AG04450 (cell line): Measurements from ENCODE around the gene TRIM5. TPM values are rescaled to one million over a fixed set of nuclear protein-coding genes. Genes with fewer than 3 reads are reported as not detected.
A peak's percentile ranks its signal among the peaks of the same experiment; 100 is the strongest.
"Not testable (repeated sequence)": the region's sequence is repeated elsewhere in the genome, so short reads cannot be mapped to it uniquely, and the experiment has no call there.

Experiments
- CTCF ChIA-PET: fragments of 300-600, 350-600 bp; formaldehyde crosslinking; extraction: SDS; loops from one replicate; lab custom pipeline; 2022; ENCODE audit warnings: antibody characterized with exemption, inconsistent platforms; lab: Charles Lee
- POLR2A ChIA-PET: fragments of 350-600 bp; formaldehyde crosslinking; extraction: SDS; loops from one replicate; lab custom pipeline; 2021; ENCODE audit warnings: antibody characterized with exemption, inconsistent platforms; lab: Yijun Ruan, JAX
- DNase-seq: peaks from one replicate; pipeline ENCODE4 v3.0.0-alpha.2; 2011; ENCODE audit warnings: low read depth, low spot score
- H3K27ac ChIP-seq: one replicate; pipeline ENCODE4 v1.5.1; 2012; ENCODE audit warnings: low read depth, low read length, control low read depth
- H3K27me3 ChIP-seq: one replicate; pipeline ENCODE4 v1.6.0; 2012; ENCODE audit warnings: low read length; ENCODE audit not compliant: control insufficient read depth, insufficient read depth
- H3K4me3 ChIP-seq: 2 replicates; pipeline ENCODE4 v1.5.1; 2011; ENCODE audit warnings: mild to moderate bottlenecking, low read depth, low read length, control low read depth
- H3K9me3 ChIP-seq: 2 replicates; pipeline ENCODE4 v1.5.1; 2012; ENCODE audit warnings: low read length; ENCODE audit not compliant: control insufficient read depth, insufficient read depth
- polyA plus RNA-seq: library from polyadenylated mRNA; depleted of rRNA; stranded (reverse); fragments of >200 nt; gene quantifications from 2 replicates; pipeline ENCODE4 v1.2.3, GENCODE V29; 2011
- TF ChIP-seq, protein P1 (sequence below): IDR thresholded peaks from 2 replicates; pipeline ENCODE4 v1.5.1; 2011; ENCODE audit warnings: low read depth, low read length, control low read depth, inconsistent platforms

Gene TRIM5
- polyA plus RNA-seq, 1 experiment = 53.3 TPM

GRCh38 chr11:5684036-5684645, 733 bp downstream of the TRIM5 start:
- Histone ChIP-seq H3K27ac (peak overlapping the region; percentile 100), H3K27me3 (no peaks in the 10 kb centered on the region), H3K9me3 (peaks cover 3% of the 10 kb centered on the region; the same call in 1 of the 2 replicates), H3K4me3 (peak overlapping the region; percentile 62)
- ChIA-PET POLR2A (interaction anchor here (1.1 to 1.5 kb wide), 2 partner anchors 23 to 63 kb away, joined by 4 to 5 read pairs; no protein-coding TSS in a partner anchor), CTCF (interaction anchor here (0.9 to 2.9 kb wide), 16 partner anchors 9 to 679 kb away, joined by 3 to 14 read pairs (median 4); partner anchors contain the start of gene TRIM34)
- no peak for DNase-seq
- TF ChIP-seq, protein P1, sequence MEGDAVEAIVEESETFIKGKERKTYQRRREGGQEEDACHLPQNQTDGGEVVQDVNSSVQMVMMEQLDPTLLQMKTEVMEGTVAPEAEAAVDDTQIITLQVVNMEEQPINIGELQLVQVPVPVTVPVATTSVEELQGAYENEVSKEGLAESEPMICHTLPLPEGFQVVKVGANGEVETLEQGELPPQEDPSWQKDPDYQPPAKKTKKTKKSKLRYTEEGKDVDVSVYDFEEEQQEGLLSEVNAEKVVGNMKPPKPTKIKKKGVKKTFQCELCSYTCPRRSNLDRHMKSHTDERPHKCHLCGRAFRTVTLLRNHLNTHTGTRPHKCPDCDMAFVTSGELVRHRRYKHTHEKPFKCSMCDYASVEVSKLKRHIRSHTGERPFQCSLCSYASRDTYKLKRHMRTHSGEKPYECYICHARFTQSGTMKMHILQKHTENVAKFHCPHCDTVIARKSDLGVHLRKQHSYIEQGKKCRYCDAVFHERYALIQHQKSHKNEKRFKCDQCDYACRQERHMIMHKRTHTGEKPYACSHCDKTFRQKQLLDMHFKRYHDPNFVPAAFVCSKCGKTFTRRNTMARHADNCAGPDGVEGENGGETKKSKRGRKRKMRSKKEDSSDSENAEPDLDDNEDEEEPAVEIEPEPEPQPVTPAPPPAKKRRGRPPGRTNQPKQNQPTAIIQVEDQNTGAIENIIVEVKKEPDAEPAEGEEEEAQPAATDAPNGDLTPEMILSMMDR = no peak

DNA sequence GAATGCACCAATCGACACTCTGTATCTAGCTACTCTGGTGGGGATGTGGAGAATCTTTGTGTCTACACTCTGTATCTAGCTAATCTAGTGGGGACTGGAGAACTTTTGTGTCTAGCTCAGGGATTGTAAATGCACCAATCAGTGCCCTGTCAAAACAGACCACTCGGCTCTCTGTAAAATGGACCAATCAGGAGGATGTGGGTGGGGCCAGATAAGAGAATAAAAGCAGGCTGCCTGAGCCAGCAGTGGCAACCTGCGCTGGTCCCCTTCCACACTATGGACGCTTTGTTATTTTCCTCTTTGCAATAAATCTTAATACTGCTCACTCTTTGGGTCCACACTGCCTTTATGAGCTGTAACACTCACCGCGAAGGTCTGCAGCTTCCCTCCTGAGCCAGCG, 1.3 kb downstream of the TRIM5 start:
- POLR2A ChIA-PET, H3K9me3 ChIP-seq, H3K27me3 ChIP-seq, DNase-seq: not testable (repeated sequence)
- Histone ChIP-seq H3K4me3 (peak overlapping the region; percentile 62), H3K27ac (peak overlapping the region; percentile 100)
- CTCF ChIA-PET = interaction anchor here (1.0 to 2.9 kb wide), 10 partner anchors 12 to 126 kb away, joined by 3 to 14 read pairs (median 4); partner anchors contain the start of gene TRIM34

DNA sequence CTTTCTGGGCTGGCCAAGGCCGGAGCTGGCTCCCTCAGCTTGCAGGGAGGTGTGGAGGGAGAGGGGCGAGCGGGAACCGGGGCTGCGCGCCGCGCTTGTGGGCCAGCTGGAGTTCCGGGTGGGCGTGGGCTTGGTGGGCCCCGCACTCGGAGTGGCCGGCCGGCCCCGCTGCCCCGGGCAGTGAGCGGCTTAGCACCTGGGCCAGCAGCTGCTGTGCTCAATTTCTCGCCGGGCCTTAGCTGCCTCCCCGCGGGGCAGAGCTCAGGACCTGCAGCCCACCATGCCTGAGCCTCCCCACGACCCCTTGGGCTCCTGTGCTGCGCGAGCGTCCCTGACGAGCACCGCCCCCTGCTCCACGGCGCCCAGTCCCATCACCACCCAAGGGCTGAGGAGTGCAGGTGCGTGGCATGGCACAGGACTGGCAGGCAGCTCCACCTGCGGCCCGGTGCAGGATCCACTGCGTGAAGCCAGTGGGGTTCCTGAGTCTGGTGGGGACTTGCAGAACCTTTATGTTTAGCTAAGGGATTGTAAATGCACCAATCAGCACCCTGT, 1.9 kb downstream of the TRIM5 start:
- CTCF ChIA-PET = interaction anchor here (2.9 kb wide), 1 partner anchor 83 kb away, joined by 14 read pairs; no protein-coding TSS in a partner anchor
- H3K4me3 ChIP-seq, POLR2A ChIA-PET, H3K9me3 ChIP-seq, H3K27me3 ChIP-seq, DNase-seq: not testable (repeated sequence)
- peak overlapping the region; percentile 2 for H3K27ac ChIP-seq

DNA sequence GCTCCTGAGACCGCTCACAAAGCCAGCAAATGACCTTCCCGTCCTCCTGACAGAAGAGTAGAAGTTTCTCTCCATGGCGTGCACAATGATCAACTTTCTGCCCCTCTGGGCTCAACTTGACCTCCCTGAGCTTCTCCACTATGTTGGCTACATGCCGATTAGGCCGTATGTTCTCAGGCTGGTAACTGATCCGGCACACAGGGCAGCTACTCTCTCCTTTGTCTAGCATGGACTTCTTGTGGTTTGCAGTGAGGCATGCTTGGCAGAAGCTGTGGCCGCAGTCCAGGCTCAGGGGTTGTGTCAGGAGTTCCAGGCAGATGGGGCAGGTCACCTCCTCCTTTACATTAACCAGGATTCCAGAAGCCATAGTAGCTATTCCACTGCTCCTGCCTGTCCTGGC, 5.1 kb downstream of the TRIM5 start:
- Histone ChIP-seq H3K27me3 (no peaks in the 10 kb centered on the region), H3K27ac (no peak overlapping the region), H3K4me3 (no peak overlapping the region), H3K9me3 (peaks cover 5% of the 10 kb centered on the region; the same call in 1 of the 2 replicates)
- TF ChIP-seq, protein P1 = no peak
- CTCF ChIA-PET = no interaction called here
- POLR2A ChIA-PET = no interaction called here
- no peak for DNase-seq

GRCh38 chr11:5674391-5674790, 10.5 kb downstream of the TRIM5 start:
- Histone ChIP-seq H3K27ac (no peak overlapping the region), H3K27me3 (no peaks in the 10 kb centered on the region), H3K9me3 (peaks cover 3% of the 10 kb centered on the region; the same call in 1 of the 2 replicates), H3K4me3 (no peak overlapping the region)
- ChIA-PET CTCF (interaction anchor here (1.4 kb wide), 1 partner anchor 10 kb away, joined by 5 read pairs; the partner anchor contains the start of gene TRIM5), POLR2A (no interaction called here)
- DNase-seq = no peak
- TF ChIP-seq, protein P1 = no peak

- TF ChIP-seq, protein P1 = no peak
- Histone ChIP-seq H3K9me3 (no peaks in the 10 kb centered on the region), H3K27me3 (no peaks in the 10 kb centered on the region), H3K27ac (no peak overlapping the region), H3K4me3 (no peak overlapping the region)
- ChIA-PET CTCF (no interaction called here), POLR2A (no interaction called here)
- DNase-seq = no peak
Measured at GRCh38 chr11:5671831-5672230, 13.0 kb downstream of the TRIM5 start.
